HEK293 (cell line): Measurements from ENCODE around the gene LCN10.

ENCODE experiments used
- KLF16 ChIP-seq: fragments of 450-650 bp; formaldehyde crosslinking; IDR thresholded peaks from 2 replicates; pipeline ENCODE4 v1.5.1; 2017; ENCODE audit warnings: missing biosample characterization, missing genetic modification characterization
- SETDB1 ChIP-seq: IDR thresholded peaks from one replicate; pipeline ENCODE4 v1.6.1; 2017; ENCODE audit warnings: mild to moderate bottlenecking, low read length, moderate library complexity, mixed read lengths; ENCODE audit not compliant: insufficient read length
- ZNF174 ChIP-seq: fragments of 450-650 bp; formaldehyde crosslinking; IDR thresholded peaks from 2 replicates; pipeline ENCODE4 v1.5.0; 2017; ENCODE audit warnings: missing biosample characterization, mild to moderate bottlenecking, missing genetic modification characterization
- ZNF274 ChIP-seq, 2 experiments: fragments of 200-500 bp in 1 of 2; fragments of 450-650 bp in 1 of 2; sonication (Bioruptor generic) in 1 of 2; formaldehyde crosslinking in 1 of 2; IDR thresholded peaks; 2 replicates each; pipeline versions ENCODE4 v1.5.1 to v1.6.1; 2014 to 2016; ENCODE audit warnings: borderline replicate concordance in 1 of 2, inconsistent platforms in 1 of 2, low read length in 1 of 2, missing biosample characterization in 1 of 2, missing genetic modification characterization in 1 of 2
- ZNF549 ChIP-seq: fragments of 450-650 bp; IDR thresholded peaks from 2 replicates; pipeline ENCODE4 v1.5.1; 2018; ENCODE audit warnings: missing biosample characterization, missing genetic modification characterization, mild to moderate bottlenecking, inconsistent platforms, moderate library complexity
- ZNF701 ChIP-seq: fragments of 450-650 bp; formaldehyde crosslinking; IDR thresholded peaks from 2 replicates; pipeline ENCODE4 v1.5.1; 2016; ENCODE audit warnings: missing biosample characterization, missing genetic modification characterization
- TF ChIP-seq, protein P1 (sequence below): fragments of 450-650 bp; formaldehyde crosslinking; IDR thresholded peaks from 2 replicates; pipeline ENCODE4 v1.5.1; 2016; ENCODE audit warnings: missing biosample characterization, missing genetic modification characterization
- TF ChIP-seq, protein P2 (sequence below): fragments of 450-650 bp; formaldehyde crosslinking; IDR thresholded peaks from 2 replicates; pipeline ENCODE4 v1.5.1; 2016; ENCODE audit warnings: missing biosample characterization, missing genetic modification characterization

- TF ChIP-seq, protein P1, sequence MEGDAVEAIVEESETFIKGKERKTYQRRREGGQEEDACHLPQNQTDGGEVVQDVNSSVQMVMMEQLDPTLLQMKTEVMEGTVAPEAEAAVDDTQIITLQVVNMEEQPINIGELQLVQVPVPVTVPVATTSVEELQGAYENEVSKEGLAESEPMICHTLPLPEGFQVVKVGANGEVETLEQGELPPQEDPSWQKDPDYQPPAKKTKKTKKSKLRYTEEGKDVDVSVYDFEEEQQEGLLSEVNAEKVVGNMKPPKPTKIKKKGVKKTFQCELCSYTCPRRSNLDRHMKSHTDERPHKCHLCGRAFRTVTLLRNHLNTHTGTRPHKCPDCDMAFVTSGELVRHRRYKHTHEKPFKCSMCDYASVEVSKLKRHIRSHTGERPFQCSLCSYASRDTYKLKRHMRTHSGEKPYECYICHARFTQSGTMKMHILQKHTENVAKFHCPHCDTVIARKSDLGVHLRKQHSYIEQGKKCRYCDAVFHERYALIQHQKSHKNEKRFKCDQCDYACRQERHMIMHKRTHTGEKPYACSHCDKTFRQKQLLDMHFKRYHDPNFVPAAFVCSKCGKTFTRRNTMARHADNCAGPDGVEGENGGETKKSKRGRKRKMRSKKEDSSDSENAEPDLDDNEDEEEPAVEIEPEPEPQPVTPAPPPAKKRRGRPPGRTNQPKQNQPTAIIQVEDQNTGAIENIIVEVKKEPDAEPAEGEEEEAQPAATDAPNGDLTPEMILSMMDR (tag by site-specific recombination): no peak
- no peak for TF ChIP-seq KLF16 (tag by site-specific recombination)
- TF ChIP-seq ZNF549 (tag by site-specific recombination): no peak
- no peak for TF ChIP-seq ZNF174 (tag by site-specific recombination)
- no peak for TF ChIP-seq ZNF274 (IDR thresholded peaks at IDR 0.05; ENCODE audit: low read length)
- TF ChIP-seq ZNF274 (tag by site-specific recombination; IDR thresholded peaks at IDR 0.05; ENCODE audit: borderline replicate concordance): no peak
- TF ChIP-seq SETDB1: no peak
- no peak for TF ChIP-seq ZNF701 (tag by site-specific recombination)
- TF ChIP-seq, protein P2, sequence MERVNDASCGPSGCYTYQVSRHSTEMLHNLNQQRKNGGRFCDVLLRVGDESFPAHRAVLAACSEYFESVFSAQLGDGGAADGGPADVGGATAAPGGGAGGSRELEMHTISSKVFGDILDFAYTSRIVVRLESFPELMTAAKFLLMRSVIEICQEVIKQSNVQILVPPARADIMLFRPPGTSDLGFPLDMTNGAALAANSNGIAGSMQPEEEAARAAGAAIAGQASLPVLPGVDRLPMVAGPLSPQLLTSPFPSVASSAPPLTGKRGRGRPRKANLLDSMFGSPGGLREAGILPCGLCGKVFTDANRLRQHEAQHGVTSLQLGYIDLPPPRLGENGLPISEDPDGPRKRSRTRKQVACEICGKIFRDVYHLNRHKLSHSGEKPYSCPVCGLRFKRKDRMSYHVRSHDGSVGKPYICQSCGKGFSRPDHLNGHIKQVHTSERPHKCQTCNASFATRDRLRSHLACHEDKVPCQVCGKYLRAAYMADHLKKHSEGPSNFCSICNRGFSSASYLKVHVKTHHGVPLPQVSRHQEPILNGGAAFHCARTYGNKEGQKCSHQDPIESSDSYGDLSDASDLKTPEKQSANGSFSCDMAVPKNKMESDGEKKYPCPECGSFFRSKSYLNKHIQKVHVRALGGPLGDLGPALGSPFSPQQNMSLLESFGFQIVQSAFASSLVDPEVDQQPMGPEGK (tag by site-specific recombination): no peak
Observed at GRCh38 chr9:136744773-136745172, 2.0 kb upstream of the LCN10 start.
